GM19099 (cell line): ENCODE measurements around the gene MYO5B.

Experiments used
- POLR2A ChIP-seq: IDR thresholded peaks from 3 replicates; pipeline ENCODE4 v1.6.1; 2011; ENCODE audit warnings: low read depth; ENCODE audit not compliant: insufficient read length; ENCODE audit errors: extremely low read depth

Gene MYO5B

GRCh38 chr18:50044402-50044801 lies 150.5 kb downstream of the MYO5B start:
- TF ChIP-seq POLR2A: no peak

DNA sequence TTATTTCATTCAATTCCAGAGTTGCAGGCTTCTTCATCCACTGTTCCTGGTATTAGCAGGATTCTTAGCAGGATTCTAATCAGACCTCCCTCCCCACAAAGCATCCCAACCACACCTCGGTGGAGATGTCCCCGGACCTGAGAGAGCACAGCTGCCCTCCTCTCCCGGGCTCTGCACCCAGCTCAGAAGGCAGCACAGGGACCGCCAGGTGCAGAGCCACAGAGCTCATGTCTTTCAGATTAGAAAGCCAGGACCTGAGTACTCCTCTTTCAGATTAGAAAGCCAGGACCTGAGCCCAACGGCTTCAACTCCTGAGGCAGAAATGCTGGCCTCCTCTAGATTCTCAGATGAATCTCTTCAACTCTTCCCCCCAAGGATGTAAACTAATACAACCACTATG lies 152.3 kb downstream of the MYO5B start:
- no peak for TF ChIP-seq POLR2A

- no peak for TF ChIP-seq POLR2A
Observed at GRCh38 chr18:50039746-50040145, 155.2 kb downstream of the MYO5B start.

DNA sequence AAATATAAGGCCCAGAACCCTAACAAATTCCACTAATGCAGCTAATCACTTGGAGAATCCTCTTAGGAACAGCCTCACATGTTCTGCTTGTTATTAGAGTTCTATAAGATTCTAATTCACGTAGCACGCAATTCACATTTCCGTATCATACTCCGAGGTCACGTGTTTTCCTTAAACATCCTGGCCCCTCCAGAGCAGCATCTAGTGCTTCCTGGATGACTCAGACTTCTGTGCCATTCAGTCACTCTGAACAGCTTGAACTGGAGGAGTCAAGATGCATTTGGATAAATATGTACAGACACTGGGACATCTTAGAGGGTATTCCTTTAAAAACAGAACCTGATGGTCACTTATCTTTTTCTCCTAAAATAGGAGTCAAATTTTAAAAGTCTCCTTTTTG lies 156.5 kb downstream of the MYO5B start:
- TF ChIP-seq POLR2A: no peak

DNA sequence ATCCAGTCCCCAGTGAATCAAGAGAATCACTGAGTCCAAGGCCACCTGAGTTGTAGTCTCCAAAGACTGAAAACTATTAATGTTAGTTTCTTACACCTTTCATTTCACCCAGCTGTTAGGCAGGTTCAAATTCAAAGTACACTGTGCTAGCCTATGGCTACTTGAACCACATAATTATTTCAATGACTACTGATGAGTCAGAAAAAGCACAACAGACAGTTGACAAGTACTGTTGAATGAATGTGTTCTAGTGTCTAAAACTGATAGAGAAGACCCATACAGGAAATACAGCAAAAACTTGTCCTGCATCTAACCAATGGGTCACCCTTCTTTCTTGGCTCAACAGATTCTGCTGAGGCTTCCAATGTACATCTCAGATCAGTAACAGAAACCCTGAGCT lies 160.9 kb downstream of the MYO5B start:
- TF ChIP-seq POLR2A: no peak

- no peak for TF ChIP-seq POLR2A
Observed at GRCh38 chr18:50033004-50033403, 161.9 kb downstream of the MYO5B start.

- no peak for TF ChIP-seq POLR2A
Observed at GRCh38 chr18:50030146-50030545, 164.8 kb downstream of the MYO5B start.

GRCh38 chr18:50027996-50028395 lies 167.0 kb downstream of the MYO5B start:
- TF ChIP-seq POLR2A: no peak

DNA sequence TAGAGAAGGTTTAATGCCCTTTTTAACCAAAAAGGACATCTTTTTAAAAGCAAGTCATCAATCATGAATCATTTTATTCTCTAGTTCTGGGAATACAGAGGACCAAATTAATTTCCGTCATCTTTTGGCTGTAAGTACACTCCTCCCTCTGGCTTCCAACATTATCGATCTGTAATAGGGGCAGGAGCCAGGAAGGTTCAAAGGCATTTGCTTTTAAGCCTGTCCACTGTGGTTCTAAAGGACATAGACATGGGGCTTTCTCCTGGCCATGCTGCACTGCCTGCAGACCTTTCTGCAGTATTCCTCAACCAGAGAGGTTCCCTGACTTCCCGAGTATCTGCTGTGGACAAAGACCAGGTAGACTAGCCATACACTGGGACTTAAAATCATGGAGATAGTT lies 170.5 kb downstream of the MYO5B start:
- no peak for TF ChIP-seq POLR2A

GRCh38 chr18:50022985-50023384 lies 172.0 kb downstream of the MYO5B start:
- no peak for TF ChIP-seq POLR2A

GRCh38 chr18:50014606-50015005 lies 180.3 kb downstream of the MYO5B start:
- no peak for TF ChIP-seq POLR2A

- no peak for TF ChIP-seq POLR2A
Observed at GRCh38 chr18:50013363-50014138, 181.4 kb downstream of the MYO5B start.

DNA sequence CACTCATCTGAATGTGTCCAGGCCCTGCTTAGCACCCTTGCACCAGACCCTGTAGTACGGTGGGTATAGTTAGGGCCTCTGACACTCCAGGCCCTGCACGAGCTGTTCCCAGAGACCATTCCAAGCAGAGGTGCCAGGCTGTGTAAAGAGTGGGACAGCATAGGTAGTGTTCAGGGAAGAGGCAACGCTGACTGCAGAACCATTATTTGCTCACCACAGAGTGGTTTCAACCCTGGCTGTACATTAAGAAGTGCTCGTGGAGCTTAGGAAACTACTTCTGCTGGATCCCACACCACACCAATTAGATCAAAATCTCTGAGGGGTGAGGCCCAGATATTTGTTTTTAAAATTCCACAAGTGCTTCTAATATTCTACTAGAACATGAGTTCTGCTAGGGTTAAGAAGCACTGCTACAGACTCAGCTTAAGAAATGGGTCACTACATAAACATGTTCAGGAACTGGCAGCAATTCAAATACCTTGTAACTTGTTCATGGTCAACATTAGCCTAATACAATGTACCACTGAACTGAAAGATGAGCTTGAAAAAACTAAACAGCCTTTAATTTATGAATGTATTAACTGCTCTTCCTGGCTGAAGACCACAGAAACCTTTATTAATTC lies 183.0 kb downstream of the MYO5B start:
- no peak for TF ChIP-seq POLR2A

DNA sequence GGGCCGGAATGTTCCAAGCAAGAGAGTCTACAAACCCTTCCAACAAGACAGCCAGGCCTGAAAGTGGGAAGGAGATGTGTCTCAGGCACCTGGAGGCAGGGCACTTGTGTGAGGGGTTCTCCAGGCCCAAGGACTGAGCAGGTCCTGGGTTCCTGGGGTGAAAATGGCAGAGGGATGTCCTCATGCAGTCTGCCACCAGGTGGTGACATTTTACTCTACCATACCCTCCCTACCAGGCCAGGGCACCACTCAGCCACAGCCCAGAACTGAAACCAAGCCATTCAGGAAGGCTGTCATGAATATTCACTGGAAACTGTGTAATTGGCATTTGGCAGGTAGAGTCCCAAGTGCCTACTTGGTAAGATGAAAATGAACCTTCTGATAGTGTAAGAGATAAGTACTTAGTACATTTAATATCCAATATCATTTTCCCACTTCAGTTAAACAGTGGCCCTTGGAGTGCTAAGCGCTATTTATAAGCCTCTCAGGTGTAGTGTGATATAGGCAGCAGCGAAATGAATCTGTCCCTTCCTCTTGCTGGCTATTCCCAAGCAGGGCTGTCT lies 185.1 kb downstream of the MYO5B start:
- no peak for TF ChIP-seq POLR2A

DNA sequence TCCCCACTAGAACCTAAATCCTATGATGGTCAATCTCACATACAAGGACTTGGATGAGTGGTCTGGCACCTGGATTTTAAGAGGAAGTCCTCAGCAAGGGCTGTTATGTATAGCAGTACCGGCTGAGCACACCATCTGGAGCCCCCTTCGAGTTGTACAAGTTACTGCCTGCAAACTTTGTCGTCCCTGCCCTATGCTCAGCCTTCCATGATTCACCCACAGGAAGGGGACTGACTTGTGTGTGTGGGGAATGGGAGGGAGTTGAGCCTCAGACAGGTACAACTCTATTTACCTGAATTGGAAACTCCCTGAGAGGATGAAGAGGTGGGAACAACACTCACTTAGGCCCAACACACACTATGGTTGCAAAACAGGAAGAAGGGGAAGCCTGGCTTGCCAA lies 186.6 kb downstream of the MYO5B start:
- no peak for TF ChIP-seq POLR2A

DNA sequence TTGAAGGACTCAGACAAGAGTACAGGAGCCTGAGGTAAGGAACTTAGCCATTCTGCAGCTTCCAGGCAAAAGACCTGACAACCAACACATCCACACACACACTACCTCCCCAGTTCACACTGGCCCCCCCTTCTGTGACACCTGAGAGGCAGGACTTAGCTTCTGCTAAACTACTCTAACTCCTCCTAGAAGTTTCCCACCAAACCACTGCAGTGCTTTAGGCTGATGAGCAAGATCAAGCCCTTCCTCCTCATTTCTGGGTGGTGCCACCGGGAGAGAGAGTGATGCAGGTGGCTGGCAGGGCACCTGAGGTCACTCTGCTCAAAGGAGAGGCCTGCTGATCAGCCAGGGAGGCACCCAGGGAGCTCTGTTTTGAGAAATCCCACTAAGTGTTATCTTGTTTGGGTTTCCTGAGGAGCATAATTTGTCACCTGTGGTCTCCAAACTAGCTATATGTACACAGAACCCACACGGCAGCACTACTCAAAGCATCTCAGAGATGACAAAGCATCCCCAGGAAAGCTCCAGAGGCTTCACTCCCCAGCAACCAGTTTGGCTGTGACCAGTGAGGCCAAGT lies 188.4 kb downstream of the MYO5B start:
- no peak for TF ChIP-seq POLR2A
